ENCODE data around the gene LENG8. TPM values are rescaled to one million over a fixed set of nuclear protein-coding genes. Genes with fewer than 3 reads are reported as not detected.

Gene LENG8
- total and polyA plus RNA-seq, 7 donors, result 13.6 to 286 (median 81.3) TPM

DNA sequence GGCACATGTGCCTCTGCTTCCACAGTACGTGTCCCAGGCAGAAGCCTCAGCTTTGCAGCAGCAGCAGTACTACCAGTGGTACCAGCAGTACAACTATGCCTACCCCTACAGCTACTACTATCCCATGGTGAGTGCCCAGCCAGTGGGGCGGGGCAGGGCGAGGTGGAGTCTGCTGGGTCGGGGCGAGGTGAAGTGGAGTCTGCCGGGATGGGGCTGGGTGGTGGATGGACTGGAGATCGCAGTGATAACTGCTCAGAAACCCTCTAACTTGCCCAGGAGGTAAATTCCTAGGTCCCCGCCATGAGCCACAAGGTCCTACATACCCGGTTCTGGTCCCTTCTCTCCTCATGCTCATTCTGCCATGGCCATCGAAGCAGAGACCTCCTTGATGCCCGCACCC lies 3.6 kb downstream of the LENG8 start:
- H3K27ac ChIP-seq, result no peak overlapping the region
- intact Hi-C loops (cut with DNase I), result no loop called here
- TF ChIP-seq POLR2AphosphoS5 (IDR thresholded peaks at IDR 0.05) (no peak), EP300 (IDR thresholded peaks at IDR 0.05) (no peak), POLR2A (IDR thresholded peaks at IDR 0.05) (no peak)
- TF ChIP-seq, protein P1, sequence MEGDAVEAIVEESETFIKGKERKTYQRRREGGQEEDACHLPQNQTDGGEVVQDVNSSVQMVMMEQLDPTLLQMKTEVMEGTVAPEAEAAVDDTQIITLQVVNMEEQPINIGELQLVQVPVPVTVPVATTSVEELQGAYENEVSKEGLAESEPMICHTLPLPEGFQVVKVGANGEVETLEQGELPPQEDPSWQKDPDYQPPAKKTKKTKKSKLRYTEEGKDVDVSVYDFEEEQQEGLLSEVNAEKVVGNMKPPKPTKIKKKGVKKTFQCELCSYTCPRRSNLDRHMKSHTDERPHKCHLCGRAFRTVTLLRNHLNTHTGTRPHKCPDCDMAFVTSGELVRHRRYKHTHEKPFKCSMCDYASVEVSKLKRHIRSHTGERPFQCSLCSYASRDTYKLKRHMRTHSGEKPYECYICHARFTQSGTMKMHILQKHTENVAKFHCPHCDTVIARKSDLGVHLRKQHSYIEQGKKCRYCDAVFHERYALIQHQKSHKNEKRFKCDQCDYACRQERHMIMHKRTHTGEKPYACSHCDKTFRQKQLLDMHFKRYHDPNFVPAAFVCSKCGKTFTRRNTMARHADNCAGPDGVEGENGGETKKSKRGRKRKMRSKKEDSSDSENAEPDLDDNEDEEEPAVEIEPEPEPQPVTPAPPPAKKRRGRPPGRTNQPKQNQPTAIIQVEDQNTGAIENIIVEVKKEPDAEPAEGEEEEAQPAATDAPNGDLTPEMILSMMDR (IDR thresholded peaks at IDR 0.05), result no peak
- H3K4me3 ChIP-seq, result no peak overlapping the region
- WGBS, 2 donors, result 72 to 90% methylated on average over 11 of the region's 11 CpGs
- H3K4me1 ChIP-seq, result peaks cover 0 to 39% (median 29%) of the 10 kb centered on the region in 4 donors
- no peak for DNase-seq
- H3K9me3 ChIP-seq, result no peaks in the 10 kb centered on the region
- H3K27me3 ChIP-seq, result no peaks in the 10 kb centered on the region
- peaks cover 54 to 70% (median 63%) of the 10 kb centered on the region in 4 donors for H3K36me3 ChIP-seq

DNA sequence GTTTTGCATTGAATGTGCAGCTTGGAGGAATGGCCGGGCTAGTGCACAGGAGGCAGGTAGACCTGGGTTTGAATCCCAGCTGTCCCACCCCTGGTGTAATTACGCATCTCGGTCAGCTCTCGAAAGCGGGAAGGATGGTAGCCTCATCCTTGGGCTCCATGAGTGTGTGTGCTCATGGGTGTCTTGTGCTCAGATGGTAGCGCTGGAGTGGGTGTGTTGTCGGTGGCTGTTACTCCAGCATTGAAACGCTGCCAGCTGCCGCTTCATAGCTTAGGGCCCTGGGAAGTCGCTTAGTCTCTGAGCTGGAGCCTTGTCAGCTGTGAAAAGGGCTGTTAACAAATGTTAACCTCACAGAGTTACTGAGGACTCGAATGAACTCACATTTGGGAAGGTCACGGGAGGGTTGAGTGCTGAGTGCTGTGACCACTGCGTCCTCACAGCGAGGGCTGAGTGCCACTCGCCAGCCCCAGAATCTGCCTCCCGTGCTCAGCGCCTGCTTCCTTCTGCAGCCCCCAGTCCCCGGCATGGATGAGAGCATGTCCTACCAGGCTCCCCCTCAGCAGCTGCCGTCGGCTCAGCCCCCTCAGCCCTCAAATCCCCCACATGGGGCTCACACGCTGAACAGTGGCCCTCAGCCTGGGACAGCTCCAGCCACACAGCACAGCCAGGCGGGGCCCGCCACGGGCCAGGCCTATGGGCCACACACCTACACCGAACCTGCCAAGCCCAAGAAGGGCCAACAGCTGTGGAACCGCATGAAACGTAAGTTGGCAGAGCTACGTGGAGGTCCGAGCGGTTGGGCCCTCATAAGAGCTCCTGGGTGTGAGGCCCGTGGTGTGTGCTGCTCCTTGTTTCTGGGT lies 5.2 kb downstream of the LENG8 start:
- Histone ChIP-seq H3K27me3 (no peaks in the 10 kb centered on the region), H3K4me3 (no peak overlapping the region), H3K9me3 (no peaks in the 10 kb centered on the region), H3K4me1 (peaks cover 0 to 33% (median 29%) of the 10 kb centered on the region in 4 donors), H3K36me3 (peaks cover 69 to 85% (median 78%) of the 10 kb centered on the region in 4 donors), H3K27ac (no peak overlapping the region)
- 93 to 95% methylated on average over 31 of the region's 31 CpGs for WGBS, 2 donors
- no peak for TF ChIP-seq POLR2AphosphoS5 (IDR thresholded peaks at IDR 0.05)
- no peak for TF ChIP-seq POLR2A (IDR thresholded peaks at IDR 0.05)
- TF ChIP-seq EP300 (IDR thresholded peaks at IDR 0.05), result no peak
- TF ChIP-seq, protein P1 (IDR thresholded peaks at IDR 0.05), result no peak
- intact Hi-C loops (cut with DNase I), result no loop called here
- DNase-seq, result no peak

DNA sequence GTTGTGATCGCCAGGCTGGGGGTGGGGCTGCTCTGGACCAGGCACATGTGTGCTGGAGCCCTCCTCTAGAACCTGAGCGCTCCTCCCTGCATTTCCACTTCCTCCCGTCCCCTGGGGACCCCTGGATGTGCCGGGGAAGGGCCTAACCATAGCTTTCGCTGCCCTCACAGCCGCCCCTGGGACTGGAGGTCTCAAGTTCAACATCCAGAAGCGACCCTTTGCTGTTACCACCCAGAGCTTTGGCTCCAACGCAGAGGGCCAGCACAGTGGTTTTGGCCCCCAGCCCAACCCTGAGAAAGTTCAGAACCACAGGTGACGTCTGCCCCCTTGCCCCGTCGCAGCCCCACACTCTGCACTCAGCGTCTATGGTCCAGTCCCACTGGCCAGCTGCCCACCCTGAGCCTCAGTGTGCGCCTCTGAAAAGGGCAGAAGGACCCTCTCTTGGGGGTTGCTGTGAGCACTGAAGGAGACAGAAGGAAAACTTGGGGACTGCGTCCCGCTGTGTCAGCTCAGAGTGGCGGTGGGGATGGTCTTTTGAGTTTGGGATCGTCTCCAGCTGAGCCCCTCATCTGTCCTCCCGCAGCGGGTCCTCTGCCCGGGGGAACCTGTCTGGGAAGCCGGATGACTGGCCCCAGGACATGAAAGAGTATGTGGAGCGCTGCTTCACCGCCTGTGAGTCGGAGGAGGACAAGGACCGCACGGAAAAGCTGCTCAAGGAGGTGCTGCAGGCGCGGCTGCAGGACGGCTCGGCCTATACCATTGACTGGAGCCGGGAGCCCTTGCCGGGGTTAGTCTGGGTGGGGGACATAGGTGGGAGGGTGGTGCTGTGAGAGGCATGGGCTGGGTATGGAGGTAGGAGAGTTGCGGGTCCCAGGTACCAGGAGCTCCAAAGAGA lies 6.0 kb downstream of the LENG8 start:
- Histone ChIP-seq H3K4me1 (peaks cover 0 to 36% (median 29%) of the 10 kb centered on the region in 4 donors), H3K27me3 (no peaks in the 10 kb centered on the region), H3K27ac (no peak overlapping the region), H3K4me3 (no peak overlapping the region), H3K9me3 (no peaks in the 10 kb centered on the region), H3K36me3 (peaks cover 77 to 94% (median 87%) of the 10 kb centered on the region in 4 donors)
- TF ChIP-seq POLR2A (IDR thresholded peaks at IDR 0.05), result no peak
- TF ChIP-seq EP300 (IDR thresholded peaks at IDR 0.05), result no peak
- TF ChIP-seq POLR2AphosphoS5 (IDR thresholded peaks at IDR 0.05), result no peak
- TF ChIP-seq, protein P1 (IDR thresholded peaks at IDR 0.05), result no peak
- intact Hi-C loops (cut with DNase I), result no loop called here
- no peak for DNase-seq
- WGBS, 2 donors, result 92 to 95% methylated on average over 33 of the region's 33 CpGs

DNA sequence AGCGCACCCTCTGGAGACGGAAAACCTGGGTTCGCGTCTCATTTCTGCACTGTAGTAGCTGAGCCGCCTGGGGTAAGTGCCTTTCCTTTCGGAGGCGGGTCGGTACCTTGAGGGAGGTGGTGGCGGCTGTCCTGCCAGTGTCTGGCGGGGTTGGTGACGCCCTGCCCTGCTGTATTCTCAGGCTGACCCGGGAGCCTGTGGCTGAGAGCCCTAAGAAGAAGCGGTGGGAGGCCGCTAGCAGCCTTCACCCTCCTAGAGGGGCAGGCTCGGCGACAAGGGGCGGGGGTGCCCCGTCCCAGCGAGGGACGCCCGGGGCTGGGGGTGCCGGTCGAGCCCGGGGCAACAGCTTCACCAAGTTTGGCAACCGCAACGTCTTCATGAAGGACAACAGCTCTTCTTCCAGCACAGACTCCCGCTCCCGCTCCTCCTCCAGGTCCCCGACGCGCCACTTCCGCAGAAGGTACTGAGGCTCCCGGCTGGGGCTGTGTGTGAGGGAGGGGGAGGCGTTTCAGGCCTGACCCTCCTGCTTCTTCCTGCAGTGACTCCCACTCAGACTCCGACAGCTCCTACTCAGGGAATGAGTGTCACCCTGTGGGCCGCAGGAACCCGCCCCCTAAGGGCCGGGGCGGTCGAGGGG lies 6.9 kb downstream of the LENG8 start:
- 93 to 95% methylated on average over 40 of the region's 40 CpGs for WGBS, 2 donors
- no peak overlapping the region for H3K4me3 ChIP-seq
- TF ChIP-seq POLR2AphosphoS5 (IDR thresholded peaks at IDR 0.05) (no peak), EP300 (IDR thresholded peaks at IDR 0.05) (no peak), POLR2A (IDR thresholded peaks at IDR 0.05) (no peak)
- TF ChIP-seq, protein P1 (IDR thresholded peaks at IDR 0.05), result no peak
- peaks cover 81 to 100% (median 95%) of the 10 kb centered on the region in 4 donors for H3K36me3 ChIP-seq
- DNase-seq, result no peak
- intact Hi-C loops (cut with DNase I), result no loop called here
- H3K4me1 ChIP-seq, result peaks cover 0 to 28% (median 21%) of the 10 kb centered on the region in 4 donors
- no peaks in the 10 kb centered on the region for H3K9me3 ChIP-seq
- no peak overlapping the region for H3K27ac ChIP-seq
- no peaks in the 10 kb centered on the region for H3K27me3 ChIP-seq
